HCT116 (cell line): ENCODE measurements around the gene NTHL1.

Source experiments
- POLR2A ChIP-seq: IDR thresholded peaks from 2 replicates; pipeline ENCODE4 v1.7.0; 2011; ENCODE audit warnings: borderline replicate concordance; ENCODE audit not compliant: insufficient read depth, insufficient read length; ENCODE audit errors: extremely low read depth
- REST ChIP-seq: IDR thresholded peaks from 2 replicates; pipeline ENCODE4 v1.6.1; 2012; ENCODE audit warnings: low read depth
- SP1 ChIP-seq: IDR thresholded peaks from 2 replicates; pipeline ENCODE4 v1.6.1; 2012; ENCODE audit warnings: low read depth

GRCh38 chr16:2025878-2026460 lies 21.7 kb downstream of the NTHL1 start:
- no peak for TF ChIP-seq POLR2A
- TF ChIP-seq SP1: no peak
- no peak for TF ChIP-seq REST
